IMR-90 (cell line): ENCODE results near the gene MAP2K2. TPM values are rescaled to one million over a fixed set of nuclear protein-coding genes. Genes with fewer than 3 reads are reported as not detected.
A peak's percentile ranks its signal among the peaks of the same experiment; 100 is the strongest.

Experiments
- ATAC-seq: fragments of 200-7000 bp; cut with Tn5 transposase; 2 replicates; pipeline ENCODE4 v1.9.1; 2020; ENCODE audit warnings: low read depth, mild to moderate bottlenecking, moderate library complexity
- BruUV-seq: library from RNA; stranded (reverse); fragments of 400-500 nt; replicated peaks from 2 replicates; lab custom pipeline; 2021; lab: Mats Ljungman, UMichigan
- CTCF ChIA-PET: fragments of 300-600 bp; formaldehyde crosslinking; extraction: SDS; loops from one replicate; lab custom pipeline; 2021; ENCODE audit warnings: antibody characterized with exemption; lab: Yijun Ruan, JAX
- POLR2A ChIA-PET: fragments of 300-600 bp; sonication (Branson Sonifier 250); formaldehyde crosslinking; loops from one replicate; lab custom pipeline; 2022; ENCODE audit warnings: antibody characterized with exemption; ENCODE audit not compliant: unreplicated experiment; lab: Charles Lee
- DNase-seq: peaks from one replicate; pipeline ENCODE4 v3.0.0; 2013
- H2AFZ ChIP-seq: replicated peaks from 2 replicates; pipeline ENCODE3; 2013; ENCODE audit warnings: low read length, mild to moderate bottlenecking; ENCODE audit not compliant: poor library complexity
- H2AK5ac ChIP-seq: 2 replicates; pipeline ENCODE4 v1.6.1; 2013; ENCODE audit warnings: low read depth, low read length, inconsistent platforms
- H2AK9ac ChIP-seq: replicated peaks from 2 replicates; pipeline ENCODE3; 2013; ENCODE audit warnings: mild to moderate bottlenecking, low read depth, low read length, moderate library complexity; ENCODE audit not compliant: poor library complexity
- H2BK120ac ChIP-seq: 2 replicates; pipeline ENCODE4 v1.6.1; 2013; ENCODE audit warnings: low read depth, low read length, inconsistent platforms
- H2BK15ac ChIP-seq: 3 replicates; pipeline ENCODE4 v1.6.1; 2013; ENCODE audit warnings: low read depth, low read length, inconsistent platforms
- H2BK20ac ChIP-seq: 2 replicates; pipeline ENCODE4 v1.6.1; 2013; ENCODE audit warnings: low read depth, mild to moderate bottlenecking, inconsistent platforms, low read length, moderate library complexity
- H2BK5ac ChIP-seq: 2 replicates; pipeline ENCODE4 v1.6.1; 2013; ENCODE audit warnings: mild to moderate bottlenecking, low read depth, low read length, inconsistent platforms; ENCODE audit not compliant: poor library complexity, severe bottlenecking
- H3K14ac ChIP-seq: replicated peaks from 2 replicates; pipeline ENCODE4 v1.6.1; 2013; ENCODE audit warnings: low read depth, low read length, inconsistent platforms
- H3K18ac ChIP-seq: 2 replicates; pipeline ENCODE4 v1.6.1; 2013; ENCODE audit warnings: low read depth, low read length, control low read depth
- H3K23ac ChIP-seq: 2 replicates; pipeline ENCODE4 v1.6.1; 2013; ENCODE audit warnings: low read depth, low read length, inconsistent platforms
- H3K27ac ChIP-seq: 2 replicates; pipeline ENCODE4 v1.5.1; 2013; ENCODE audit warnings: mild to moderate bottlenecking, control low read depth, low read length; ENCODE audit not compliant: insufficient read depth
- H3K27me3 ChIP-seq: 2 replicates; pipeline ENCODE4 v1.6.1; 2013; ENCODE audit warnings: low read length; ENCODE audit not compliant: control insufficient read depth, insufficient read depth
- H3K36me3 ChIP-seq: 2 replicates; pipeline ENCODE4 v1.6.1; 2013; ENCODE audit warnings: low read length, mixed read lengths; ENCODE audit not compliant: control insufficient read depth, insufficient read depth
- H3K4ac ChIP-seq: 2 replicates; pipeline ENCODE4 v1.6.1; 2013; ENCODE audit warnings: low read depth, low read length, inconsistent platforms
- H3K4me1 ChIP-seq: 2 replicates; pipeline ENCODE4 v1.6.1; 2013; ENCODE audit warnings: low read length, mixed read lengths; ENCODE audit not compliant: control insufficient read depth, insufficient read depth
- H3K4me2 ChIP-seq: 2 replicates; pipeline ENCODE4 v1.6.1; 2013; ENCODE audit warnings: low read depth, mild to moderate bottlenecking, control low read depth, low read length, moderate library complexity
- H3K4me3 ChIP-seq: 2 replicates; pipeline ENCODE4 v1.5.1; 2013; ENCODE audit warnings: low read depth, mild to moderate bottlenecking, control low read depth, low read length, moderate library complexity; ENCODE audit not compliant: insufficient read depth
- H3K56ac ChIP-seq: 2 replicates; pipeline ENCODE4 v1.6.1; 2013; ENCODE audit warnings: low read length, inconsistent platforms; ENCODE audit not compliant: insufficient read depth; ENCODE audit errors: extremely low read depth
- H3K79me1 ChIP-seq, 2 experiments: 2 replicates each; pipeline ENCODE4 v1.6.1; 2013; ENCODE audit warnings: low read length in 2 of 2, inconsistent platforms in 1 of 2, low read depth in 1 of 2
- H3K9ac ChIP-seq: 2 replicates; pipeline ENCODE4 v1.6.1; 2013; ENCODE audit warnings: low read depth, low read length, control low read depth
- H3K9me1 ChIP-seq: 2 replicates; pipeline ENCODE4 v1.6.1; 2013; ENCODE audit warnings: low read length, inconsistent platforms; ENCODE audit not compliant: insufficient read depth
- H3K9me3 ChIP-seq: 2 replicates; pipeline ENCODE4 v1.6.1; 2013; ENCODE audit warnings: low read length; ENCODE audit not compliant: control insufficient read depth, insufficient read depth
- H4K20me1 ChIP-seq: 2 replicates; pipeline ENCODE4 v1.6.1; 2013; ENCODE audit warnings: low read length, inconsistent platforms; ENCODE audit not compliant: insufficient read depth
- H4K5ac ChIP-seq: 2 replicates; pipeline ENCODE4 v1.6.1; 2013; ENCODE audit warnings: mild to moderate bottlenecking, low read depth, low read length, control low read depth
- H4K8ac ChIP-seq, 2 experiments: 2 replicates each; pipeline ENCODE4 v1.6.1; 2013; ENCODE audit warnings: low read depth in 2 of 2, low read length in 2 of 2, control low read depth in 1 of 2, inconsistent platforms in 1 of 2
- H4K91ac ChIP-seq: 2 replicates; pipeline ENCODE4 v1.6.1; 2013; ENCODE audit warnings: low read depth, low read length, inconsistent platforms; ENCODE audit not compliant: insufficient read depth
- MAZ ChIP-seq: IDR thresholded peaks from 2 replicates; pipeline ENCODE4 v1.6.1; 2012; ENCODE audit warnings: low read depth, mild to moderate bottlenecking, low read length, improper control_type of control experiment, moderate library complexity, borderline replicate concordance
- POLR2A ChIP-seq: IDR thresholded peaks from 2 replicates; pipeline ENCODE4 v1.6.1; 2012; ENCODE audit warnings: mild to moderate bottlenecking, low read depth, low read length
- SMC3 ChIP-seq: fragments of 150-350 bp; IDR thresholded peaks from 2 replicates; pipeline ENCODE4 v1.6.1; 2016; ENCODE audit warnings: low read depth, mild to moderate bottlenecking, antibody characterized with exemption, low read length, moderate library complexity
- whole genome bisulfite sequencing, 2 experiments: methylation state at CpG; one replicate each; pipeline versions ENCODE4 v1.1.5 to v1.1.7; 2013; ENCODE audit warnings: missing lambda C conversion rate in 2 of 2; ENCODE audit not compliant: insufficient read length in 1 of 2; ENCODE audit errors: extremely low coverage in 2 of 2; 5-methylcytosine and 5-hydroxymethylcytosine counted together
- dilution Hi-C: fragments of 300-500 bp; cut with HindIII; formaldehyde crosslinking; loops from one replicate; pipeline ENCODE4 v1.14.3; 2018; ENCODE audit warnings: low sequenced_read_pairs; ENCODE audit not compliant: unreplicated experiment
- in situ Hi-C: fragments of 300-500 bp; cut with MboI; formaldehyde crosslinking; loops from 3 replicates; pipeline ENCODE4 v1.14.3; 2019; ENCODE audit warnings: low sequenced_read_pairs, inconsistent platforms, mixed read lengths
- intact Hi-C: fragments of 100-400 bp; cut with micrococcal nuclease; formaldehyde crosslinking; loops from 2 replicates; pipeline ENCODE4 v1.10.0; 2022
- polyA plus RNA-seq, 3 experiments: library from polyadenylated mRNA; depleted of rRNA; stranded (reverse); fragments of >200 nt; gene quantifications; 2 replicates each; pipeline ENCODE4 v1.2.3, GENCODE V29; 2012; ENCODE audit warnings: low replicate concordance in 1 of 3
- total RNA-seq: library from RNA; depleted of rRNA; stranded (reverse); fragments of >200 nt; gene quantifications from 2 replicates; pipeline ENCODE4 v1.2.3, GENCODE V29; 2012
- TF ChIP-seq, protein P1 (sequence below): fragments of 150-350 bp; IDR thresholded peaks from 2 replicates; pipeline ENCODE4 v1.6.1; 2017; ENCODE audit warnings: mild to moderate bottlenecking, antibody characterized with exemption, low read length, low read depth

The MAP2K2 gene
- total and polyA plus RNA-seq, 2 of the 4 experiments (the other 2 are of a cell fraction) = 115 to 151 TPM

GRCh38 chr19:4065430-4066175, 58.3 kb downstream of the MAP2K2 start:
- H3K27ac ChIP-seq = no peak overlapping the region; the same call in 1 of the 2 replicates
- ATAC-seq (peak; percentile 84), DNase-seq (peak; percentile 98)
- ChIA-PET CTCF (no interaction called here), POLR2A (interaction anchor here (0.7 kb wide), 1 partner anchor 44 kb away, joined by 3 read pairs; no protein-coding TSS in a partner anchor)
- peaks cover 43% of the 10 kb centered on the region for H4K20me1 ChIP-seq
- H3K9ac ChIP-seq = no peak overlapping the region
- BruUV-seq = no TSS peak
- H4K5ac ChIP-seq = no peak overlapping the region
- H4K8ac ChIP-seq = no peak overlapping the region
- no peaks in the 10 kb centered on the region for H3K9me1 ChIP-seq
- H4K91ac ChIP-seq = no peak overlapping the region; the same call in 1 of the 2 replicates
- in situ Hi-C loops (no loop called here), intact Hi-C loops (loop anchor here (2.0 to 5.0 kb wide), 2 partner anchors 122 to 139 kb away; no protein-coding TSS in a partner anchor), dilution Hi-C loops (no loop called here)
- H3K4me1 ChIP-seq = peaks cover 20% of the 10 kb centered on the region
- peak overlapping the region; percentile 11 for H2AK9ac ChIP-seq
- H3K27me3 ChIP-seq = no peaks in the 10 kb centered on the region
- TF ChIP-seq, protein P1, sequence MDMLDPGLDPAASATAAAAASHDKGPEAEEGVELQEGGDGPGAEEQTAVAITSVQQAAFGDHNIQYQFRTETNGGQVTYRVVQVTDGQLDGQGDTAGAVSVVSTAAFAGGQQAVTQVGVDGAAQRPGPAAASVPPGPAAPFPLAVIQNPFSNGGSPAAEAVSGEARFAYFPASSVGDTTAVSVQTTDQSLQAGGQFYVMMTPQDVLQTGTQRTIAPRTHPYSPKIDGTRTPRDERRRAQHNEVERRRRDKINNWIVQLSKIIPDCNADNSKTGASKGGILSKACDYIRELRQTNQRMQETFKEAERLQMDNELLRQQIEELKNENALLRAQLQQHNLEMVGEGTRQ = peak; percentile 18; the same call in 1 of the 2 replicates
- TF ChIP-seq POLR2A (peak; percentile 19; the same call in 1 of the 2 replicates), SMC3 (no peak), MAZ (peak; percentile 86)
- H3K56ac ChIP-seq = no peak overlapping the region
- H3K14ac ChIP-seq = no peak overlapping the region
- no peak overlapping the region for H3K4ac ChIP-seq
- H2BK5ac ChIP-seq = peak overlapping the region; percentile 93
- H2BK20ac ChIP-seq = no peak overlapping the region
- peak overlapping the region; percentile 83 for H3K4me3 ChIP-seq
- peaks cover 22% of the 10 kb centered on the region for H3K36me3 ChIP-seq
- H3K23ac ChIP-seq = no peak overlapping the region
- no peaks in the 10 kb centered on the region for H3K9me3 ChIP-seq
- H2BK15ac ChIP-seq = no peak overlapping the region
- WGBS, 2 experiments = 0% methylated on average over 18 of the region's 98 CpGs; no CpG with 5 or more reads in 1 of the 2 experiments
- no peak overlapping the region for H3K4me2 ChIP-seq
- H2BK120ac ChIP-seq = no peak overlapping the region
- peaks cover 3 to 20% of the 10 kb centered on the region in 2 experiments; a peak in 2 of 4 replicates for H3K79me1 ChIP-seq
- H3K18ac ChIP-seq = no peak overlapping the region
- H2AK5ac ChIP-seq = no peak overlapping the region
- no peak overlapping the region for H2AFZ ChIP-seq
